ENCODE measurements around the gene SEMA4C.

SEMA4C gene

DNA sequence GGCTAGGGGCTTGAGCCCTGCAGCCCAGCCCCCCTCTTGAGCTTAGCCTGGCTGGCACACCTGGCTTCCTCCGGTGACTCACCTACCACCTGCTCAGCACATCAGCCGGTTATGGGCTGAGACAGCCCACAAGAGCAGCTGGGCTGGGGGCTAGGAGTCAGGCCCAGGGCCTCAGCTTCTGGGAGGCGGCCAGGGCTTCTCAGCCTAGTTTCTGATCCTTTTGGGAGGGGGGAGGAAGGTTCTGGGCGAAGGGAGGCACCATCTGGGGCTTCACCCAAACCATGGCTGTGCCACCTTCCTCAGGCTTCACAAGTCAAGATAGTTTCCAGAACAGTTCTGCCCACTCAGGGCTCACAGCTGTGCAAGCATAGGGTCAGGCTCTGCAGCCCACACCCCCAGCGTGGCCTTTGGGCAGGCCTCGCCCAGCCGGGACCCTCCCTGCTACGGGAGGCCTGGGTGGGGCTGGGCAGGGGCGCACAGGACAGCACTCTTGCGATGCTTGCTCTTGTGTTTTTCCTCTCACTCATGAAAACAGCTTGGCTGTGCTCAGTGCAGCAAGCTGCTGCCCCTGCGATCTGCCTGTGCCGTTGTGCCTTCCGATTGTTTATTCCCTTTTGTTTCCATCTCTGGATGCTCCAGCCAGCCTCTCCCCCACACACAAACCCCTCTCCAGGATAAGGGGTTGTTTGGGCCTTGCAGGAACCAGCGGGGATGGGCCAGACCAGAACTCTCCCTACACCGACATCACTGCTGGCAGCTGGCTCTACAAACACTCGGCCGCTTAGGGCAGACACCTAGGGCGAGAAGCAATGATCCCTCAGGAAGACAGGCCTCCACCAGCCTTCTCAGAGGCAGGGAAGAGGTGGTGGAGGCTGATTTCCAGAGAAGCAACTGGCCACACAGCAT is 26.1 kb upstream of the SEMA4C start:
- DNase-seq (ENCODE audit: low read depth) = peak; percentile 72
- H3K4me3 ChIP-seq (ENCODE audit: low read length) = no peak overlapping the region
- TF ChIP-seq, protein P1, sequence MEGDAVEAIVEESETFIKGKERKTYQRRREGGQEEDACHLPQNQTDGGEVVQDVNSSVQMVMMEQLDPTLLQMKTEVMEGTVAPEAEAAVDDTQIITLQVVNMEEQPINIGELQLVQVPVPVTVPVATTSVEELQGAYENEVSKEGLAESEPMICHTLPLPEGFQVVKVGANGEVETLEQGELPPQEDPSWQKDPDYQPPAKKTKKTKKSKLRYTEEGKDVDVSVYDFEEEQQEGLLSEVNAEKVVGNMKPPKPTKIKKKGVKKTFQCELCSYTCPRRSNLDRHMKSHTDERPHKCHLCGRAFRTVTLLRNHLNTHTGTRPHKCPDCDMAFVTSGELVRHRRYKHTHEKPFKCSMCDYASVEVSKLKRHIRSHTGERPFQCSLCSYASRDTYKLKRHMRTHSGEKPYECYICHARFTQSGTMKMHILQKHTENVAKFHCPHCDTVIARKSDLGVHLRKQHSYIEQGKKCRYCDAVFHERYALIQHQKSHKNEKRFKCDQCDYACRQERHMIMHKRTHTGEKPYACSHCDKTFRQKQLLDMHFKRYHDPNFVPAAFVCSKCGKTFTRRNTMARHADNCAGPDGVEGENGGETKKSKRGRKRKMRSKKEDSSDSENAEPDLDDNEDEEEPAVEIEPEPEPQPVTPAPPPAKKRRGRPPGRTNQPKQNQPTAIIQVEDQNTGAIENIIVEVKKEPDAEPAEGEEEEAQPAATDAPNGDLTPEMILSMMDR (IDR thresholded peaks at IDR 0.05; ENCODE audit: insufficient read depth, low read depth, low read length, missing control alignments) = no peak

DNA sequence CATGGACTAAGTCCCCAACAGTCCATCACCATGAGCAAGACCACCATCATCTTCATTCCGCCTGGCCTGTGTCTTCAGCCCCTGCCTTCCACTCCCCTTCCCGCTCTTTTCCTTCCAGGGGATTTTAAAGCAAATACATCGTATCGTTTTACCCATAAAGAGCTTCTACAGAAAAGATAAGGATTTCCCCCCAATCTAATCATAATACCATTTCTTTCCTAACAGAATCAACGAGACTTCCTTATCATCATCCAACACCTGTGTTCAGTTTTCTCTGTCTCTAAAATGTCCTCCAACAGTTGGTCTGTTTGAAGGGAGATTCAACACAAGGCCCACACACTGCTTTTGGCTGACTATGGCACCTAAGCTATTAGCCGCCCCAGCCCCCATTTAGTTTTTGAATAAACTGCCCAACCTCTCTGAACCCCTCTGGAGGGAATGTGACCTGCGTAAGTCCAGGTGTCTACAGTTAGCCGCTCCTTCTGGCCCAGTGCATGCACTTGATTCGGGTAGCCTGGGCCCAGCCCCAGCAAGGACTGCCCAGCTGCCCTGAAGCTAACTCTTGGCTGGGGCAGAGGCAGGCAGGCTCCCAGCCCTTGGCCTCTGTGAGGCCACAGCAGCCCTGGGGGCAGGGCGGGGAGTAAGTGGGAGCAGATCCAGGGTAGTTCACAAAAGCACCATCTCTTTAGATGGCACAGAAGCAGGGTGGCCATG is 25.3 kb upstream of the SEMA4C start:
- H3K4me3 ChIP-seq (ENCODE audit: low read length) = no peak overlapping the region
- TF ChIP-seq, protein P1 (IDR thresholded peaks at IDR 0.05; ENCODE audit: insufficient read depth, low read depth, low read length, missing control alignments) = no peak
- DNase-seq (ENCODE audit: low read depth) = no peak

- TF ChIP-seq, protein P1 (IDR thresholded peaks at IDR 0.05; ENCODE audit: insufficient read depth, low read depth, low read length, missing control alignments) = no peak
- no peak for DNase-seq (ENCODE audit: low read depth)
- no peak overlapping the region for H3K4me3 ChIP-seq (ENCODE audit: low read length)
Observed at GRCh38 chr2:96894151-96894531, 24.3 kb upstream of the SEMA4C start.

GRCh38 chr2:96893289-96894150 is 23.6 kb upstream of the SEMA4C start:
- DNase-seq (ENCODE audit: low read depth) = no peak
- no peak overlapping the region for H3K4me3 ChIP-seq (ENCODE audit: low read length)
- TF ChIP-seq, protein P1 (IDR thresholded peaks at IDR 0.05; ENCODE audit: insufficient read depth, low read depth, low read length, missing control alignments) = no peak

- no peak overlapping the region for H3K4me3 ChIP-seq (ENCODE audit: low read length)
- no peak for DNase-seq (ENCODE audit: low read depth)
- TF ChIP-seq, protein P1 (IDR thresholded peaks at IDR 0.05; ENCODE audit: insufficient read depth, low read depth, low read length, missing control alignments) = no peak
Observed at GRCh38 chr2:96891591-96892333, 21.9 kb upstream of the SEMA4C start.

All from epithelial cell of esophagus (primary cell).